GM12878 (cell line): ENCODE results near the gene FGF12. TPM values are rescaled to one million over a fixed set of nuclear protein-coding genes. Genes with fewer than 3 reads are reported as not detected.

Experiments used
- ATAC-seq: fragments of 200-7000 bp; cut with Tn5 transposase; 3 replicates; pipeline ENCODE4 v1.9.1; 2020; ENCODE audit warnings: mild to moderate bottlenecking, moderate library complexity
- BruUV-seq: library from RNA; stranded (reverse); fragments of 400-500 nt; replicated peaks from 2 replicates; lab custom pipeline; 2021; lab: Mats Ljungman, UMichigan
- CTCF ChIA-PET: fragments of 300-600 bp; sonication (Branson Sonifier 250); formaldehyde crosslinking; extraction: SDS; loops from one replicate; lab custom pipeline; 2021; ENCODE audit warnings: inconsistent platforms; lab: Yijun Ruan, JAX
- POLR2A ChIA-PET: fragments of 350-600 bp; formaldehyde crosslinking; extraction: SDS; loops from one replicate; lab custom pipeline; 2021; ENCODE audit warnings: inconsistent platforms; lab: Charles Lee
- RAD21 ChIA-PET: fragments of 300-600 bp; sonication (Branson Sonifier 250); formaldehyde crosslinking; loops from one replicate; lab custom pipeline; 2023; ENCODE audit warnings: antibody characterized with exemption; ENCODE audit not compliant: unreplicated experiment; lab: Charles Lee
- SMC1A ChIA-PET: fragments of 300-600 bp; sonication (Branson Sonifier 250); formaldehyde crosslinking; loops from one replicate; lab custom pipeline; 2023; ENCODE audit not compliant: unreplicated experiment, uncharacterized antibody; lab: Charles Lee
- DNase-seq: peaks from one replicate; pipeline ENCODE4 v3.0.0-alpha.2; 2011; ENCODE audit warnings: low read depth, low spot score
- FAIRE-seq: peaks from 3 replicates; lab custom pipeline; 2011; peaks lifted over from hg19 to GRCh38; lab: Jason Lieb, UNC
- H2AFZ ChIP-seq: 2 replicates; pipeline ENCODE4 v1.6.0; 2011; ENCODE audit warnings: low read depth, low read length, control low read depth; ENCODE audit not compliant: control insufficient read depth
- H3K27ac ChIP-seq: 2 replicates; pipeline ENCODE4 v1.5.1; 2011; ENCODE audit warnings: control low read depth; ENCODE audit not compliant: control insufficient read depth, insufficient read depth
- H3K27me3 ChIP-seq, 2 experiments: replicated peaks in 1 of 2; 2 replicates each; pipeline versions ENCODE4 v1.6.0 to v1.6.1; 2011; ENCODE audit warnings: low read length in 1 of 2; ENCODE audit not compliant: control insufficient read depth in 2 of 2, insufficient read depth in 2 of 2
- H3K36me3 ChIP-seq, 2 experiments: 2 replicates each; pipeline ENCODE4 v1.5.1; 2011; ENCODE audit warnings: low read length in 1 of 2; ENCODE audit not compliant: control insufficient read depth in 2 of 2, insufficient read depth in 2 of 2
- H3K4me1 ChIP-seq: 2 replicates; pipeline ENCODE4 v1.6.1; 2011; ENCODE audit warnings: mild to moderate bottlenecking, low read length, moderate library complexity, mixed read lengths; ENCODE audit not compliant: control insufficient read depth, insufficient read depth
- H3K4me2 ChIP-seq: 2 replicates; pipeline ENCODE4 v1.6.0; 2011; ENCODE audit warnings: control low read depth; ENCODE audit not compliant: control insufficient read depth, insufficient read depth
- H3K4me3 ChIP-seq: fragments of 200-600 bp; sonication (generic); 2 replicates; pipeline ENCODE4 v1.5.1; 2016
- H3K79me2 ChIP-seq: 2 replicates; pipeline ENCODE4 v1.6.0; 2011; ENCODE audit warnings: low read length; ENCODE audit not compliant: control insufficient read depth, insufficient read depth
- H3K9ac ChIP-seq: 2 replicates; pipeline ENCODE4 v1.8.0; 2011; ENCODE audit warnings: low read length, control low read depth, mixed read lengths; ENCODE audit not compliant: control insufficient read depth, insufficient read depth
- H3K9me3 ChIP-seq: replicated peaks from 3 replicates; pipeline ENCODE4 v1.5.1; 2011; ENCODE audit warnings: mild to moderate bottlenecking, low read length; ENCODE audit not compliant: control insufficient read depth, insufficient read depth
- H4K20me1 ChIP-seq: 2 replicates; pipeline ENCODE4 v1.6.0; 2011; ENCODE audit not compliant: control insufficient read depth, insufficient read depth
- CHD2 ChIP-seq: IDR thresholded peaks from 2 replicates; pipeline ENCODE4 v1.6.1; 2011; ENCODE audit warnings: low read depth, low read length, improper control_type of control experiment, borderline replicate concordance
- CTCF ChIP-seq, 3 experiments: IDR thresholded peaks in 2 of 3; conservative IDR thresholded peaks in 1 of 3; 2 replicates each; pipeline ENCODE4 v1.5.1; 2011; ENCODE audit warnings: low read depth in 3 of 3, low read length in 3 of 3, mild to moderate bottlenecking in 3 of 3, control low read depth in 2 of 3, moderate library complexity in 2 of 3, inconsistent platforms in 1 of 3, mixed read lengths in 1 of 3; ENCODE audit not compliant: control insufficient read depth in 2 of 3, insufficient read depth in 1 of 3; ENCODE audit errors: extremely low read depth in 1 of 3
- FOXK2 ChIP-seq: fragments of 450-650 bp; IDR thresholded peaks from 2 replicates; pipeline ENCODE4 v1.6.1; 2017; ENCODE audit warnings: mild to moderate bottlenecking, moderate library complexity
- MYB ChIP-seq: fragments of 150-350 bp; IDR thresholded peaks from 2 replicates; pipeline ENCODE4 v1.6.1; 2014; ENCODE audit warnings: mild to moderate bottlenecking, low read depth, low read length, borderline replicate concordance
- RAD51 ChIP-seq: fragments of 450-650 bp; IDR thresholded peaks from 2 replicates; pipeline ENCODE4 v1.6.1; 2016; ENCODE audit warnings: moderate library complexity, mild to moderate bottlenecking, inconsistent platforms
- SMC3 ChIP-seq: IDR thresholded peaks from 2 replicates; pipeline ENCODE4 v1.6.1; 2011; ENCODE audit warnings: low read length, improper control_type of control experiment, borderline replicate concordance
- WGBS: methylation state at CpG from one replicate; pipeline ENCODE4 v1.1.6; 2016; ENCODE audit warnings: low lambda C conversion rate; ENCODE audit not compliant: insufficient replicate concordance, insufficient coverage; ENCODE audit errors: missing lambda C conversion rate; 5-methylcytosine and 5-hydroxymethylcytosine counted together
- in situ Hi-C: fragments of 300-500 bp; cut with MboI; formaldehyde crosslinking; loops from 9 replicates; pipeline ENCODE4 v1.14.3; 2018; ENCODE audit warnings: mixed read lengths
- intact Hi-C: fragments of 100-400 bp; cut with micrococcal nuclease; formaldehyde crosslinking; loops from one replicate; pipeline ENCODE4 v1.14.2; 2022; ENCODE audit not compliant: unreplicated experiment
- polyA plus RNA-seq, 11 experiments: library from polyadenylated mRNA; depleted of rRNA in 4 of 11; unstranded in 6 of 11; stranded (reverse) in 5 of 11; fragments of >200 nt; fragmentation: Nextera tagmentation in 4 of 11; fragmentation: Illumina TruSeq in 1 of 11; extraction: Ambion mirVana in 4 of 11; extraction: Trizol in 1 of 11; gene quantifications; 1 replicate in 1 of 11; 2 replicates in 10 of 11; pipeline versions ENCODE4 v1.2.1 to v1.2.3, GENCODE V29; 2011 to 2016; ENCODE audit warnings: inconsistent platforms in 2 of 11, missing spikeins in 2 of 11, low read depth in 1 of 11
- total RNA-seq, 4 experiments: library from RNA; depleted of rRNA in 3 of 4; stranded (reverse); fragments of >200 nt in 3 of 4; fragmentation: Illumina TruSeq in 1 of 4; extraction: Trizol in 1 of 4; gene quantifications; 2 replicates each; pipeline versions ENCODE4 v1.2.1 to v1.2.3, GENCODE V29; 2013 to 2021

The FGF12 gene
- total and polyA plus RNA-seq, 10 of the 15 experiments (the other 5 are each of a cell fraction or from before 2014, with no cell fraction given): 0.03 to 0.43 (median 0.13) TPM; not detected in 7

- peaks cover 11% of the 10 kb centered on the region for H3K4me1 ChIP-seq
- no peaks in the 10 kb centered on the region; the same call in 2 of the 3 replicates for H3K9me3 ChIP-seq
- no peak overlapping the region for H2AFZ ChIP-seq
- H3K27ac ChIP-seq: no peak overlapping the region
- intact Hi-C loops: no loop called here
- no peak overlapping the region for H3K9ac ChIP-seq
- TF ChIP-seq FOXK2 (no peak), MYB (no peak)
- ChIA-PET CTCF (interaction anchor here (0.9 to 1.5 kb wide), 5 partner anchors 9 to 97 kb away, joined by 3 to 5 read pairs (median 3); no protein-coding TSS in a partner anchor), POLR2A (no interaction called here), SMC1A (interaction anchor here (1.3 to 1.6 kb wide), 2 partner anchors 37 to 352 kb away, joined by 3 to 6 read pairs; no protein-coding TSS in a partner anchor), RAD21 (interaction anchor here (1.3 to 1.6 kb wide), 2 partner anchors 32 to 36 kb away, joined by 4 to 6 read pairs; no protein-coding TSS in a partner anchor)
- no TSS peak for BruUV-seq
- no peaks in the 10 kb centered on the region for H4K20me1 ChIP-seq
- in situ Hi-C loops: no loop called here
- FAIRE-seq: no peak
- ATAC-seq: no peak
- H3K27me3 ChIP-seq: no peaks in the 10 kb centered on the region
- H3K79me2 ChIP-seq: no peaks in the 10 kb centered on the region
- no peak for DNase-seq
- 92% methylated on average over 1 of the region's 1 CpG for WGBS
- no peak overlapping the region for H3K4me2 ChIP-seq
- no peak overlapping the region for H3K4me3 ChIP-seq
- H3K36me3 ChIP-seq: no peaks in the 10 kb centered on the region
These were observed 635.5 kb downstream of the FGF12 start for GRCh38 chr3:192091831-192092230.

- no peak for FAIRE-seq
- in situ Hi-C loops: no loop called here
- no TSS peak for BruUV-seq
- ChIA-PET RAD21 (interaction anchor here (1.3 to 1.6 kb wide), 2 partner anchors 33 to 37 kb away, joined by 4 to 6 read pairs; no protein-coding TSS in a partner anchor), CTCF (interaction anchor here (0.6 to 1.5 kb wide), 10 partner anchors 10 to 353 kb away, joined by 3 to 7 read pairs (median 4); no protein-coding TSS in a partner anchor), POLR2A (no interaction called here), SMC1A (interaction anchor here (1.0 to 1.6 kb wide), 4 partner anchors 32 to 353 kb away, joined by 3 to 6 read pairs (median 4); no protein-coding TSS in a partner anchor)
- intact Hi-C loops: no loop called here
- Histone ChIP-seq H3K27ac (no peak overlapping the region), H3K27me3 (no peaks in the 10 kb centered on the region), H3K4me1 (peaks cover 11% of the 10 kb centered on the region), H3K36me3 (no peaks in the 10 kb centered on the region), H3K9ac (no peak overlapping the region), H4K20me1 (no peaks in the 10 kb centered on the region), H3K4me2 (no peak overlapping the region), H3K4me3 (no peak overlapping the region), H3K79me2 (no peaks in the 10 kb centered on the region), H3K9me3 (no peaks in the 10 kb centered on the region; the same call in 2 of the 3 replicates), H2AFZ (no peak overlapping the region)
- TF ChIP-seq CTCF (IDR thresholded peaks at IDR 0.05 in 2 of 3, conservative IDR thresholded peaks at IDR 0.05 in 1 of 3; ENCODE audit: control insufficient read depth in 2 of 3, extremely low read depth in 1 of 3, insufficient read depth in 1 of 3, low read depth in 3 of 3, low read length in 3 of 3) (peak; percentile 18 to 45 (median 20); a peak in 4 of 6 replicates), SMC3 (peak; percentile 16; the same call in 1 of the 2 replicates), RAD51 (no peak), CHD2 (no peak)
- DNase-seq: no peak
- peak; percentile 92 for ATAC-seq
These were observed 636.8 kb downstream of the FGF12 start for GRCh38 chr3:192090586-192090985.
